WTC11 (cell line): ENCODE results near the gene CELF4. TPM values are rescaled to one million over a fixed set of nuclear protein-coding genes. Genes with fewer than 3 reads are reported as not detected.

Source experiments
- ATAC-seq: fragments of 200-7000 bp; cut with Tn5 transposase; 2 replicates; pipeline ENCODE4 v1.10.0; 2021; ENCODE audit warnings: mild to moderate bottlenecking, moderate library complexity
- CTCF ChIA-PET: fragments of 300-600 bp; sonication (Branson Sonifier 250); formaldehyde crosslinking; loops from one replicate; lab custom pipeline; 2021; ENCODE audit warnings: antibody characterized with exemption; lab: Charles Lee
- POLR2A ChIA-PET: fragments of 350-600 bp; sonication (Branson Sonifier 250); formaldehyde crosslinking; loops from one replicate; lab custom pipeline; 2021; ENCODE audit warnings: antibody characterized with exemption; lab: Charles Lee
- DNase-seq: peaks from one replicate; pipeline ENCODE4 v3.0.0; 2021; ENCODE audit warnings: low spot score
- H3K27ac Mint-ChIP-seq: 2 replicates; pipeline ENCODE4 v1.8.0; 2021; ENCODE audit warnings: mixed read lengths
- H3K27me3 Mint-ChIP-seq: 2 replicates; pipeline ENCODE4 v1.8.0; 2021; ENCODE audit warnings: low read depth, mild to moderate bottlenecking, moderate library complexity, mixed read lengths
- H3K36me3 Mint-ChIP-seq: 2 replicates; pipeline ENCODE4 v1.8.0; 2021; ENCODE audit warnings: mixed read lengths
- H3K4me1 Mint-ChIP-seq: 2 replicates; pipeline ENCODE4 v1.8.0; 2022; ENCODE audit warnings: mixed read lengths
- H3K4me3 Mint-ChIP-seq: 2 replicates; pipeline ENCODE4 v1.8.0; 2021; ENCODE audit warnings: mild to moderate bottlenecking, moderate library complexity, mixed read lengths
- H3K9me3 Mint-ChIP-seq: 2 replicates; pipeline ENCODE4 v1.8.0; 2021; ENCODE audit warnings: mixed read lengths
- CBFB ChIP-seq: sonication (generic); formaldehyde crosslinking; IDR thresholded peaks from 2 replicates; pipeline ENCODE4 v1.8.1; 2022; ENCODE audit warnings: mild to moderate bottlenecking, low read depth, missing genetic modification reagents
- CREB1 ChIP-seq: sonication (generic); formaldehyde crosslinking; IDR thresholded peaks from 2 replicates; pipeline ENCODE4 v1.8.0; 2023; ENCODE audit warnings: mild to moderate bottlenecking, missing genetic modification reagents
- HMGA2 ChIP-seq: fragments of 250-450 bp; sonication (Bioruptor Pico); IDR thresholded peaks from 2 replicates; pipeline ENCODE4 v1.4.0; 2021; ENCODE audit warnings: mild to moderate bottlenecking, moderate library complexity
- NR1H2 ChIP-seq: sonication (generic); formaldehyde crosslinking; IDR thresholded peaks from 2 replicates; pipeline ENCODE4 v1.9.0; 2021; ENCODE audit warnings: mild to moderate bottlenecking, moderate library complexity, missing genetic modification reagents
- NR2C2 ChIP-seq: sonication (generic); formaldehyde crosslinking; IDR thresholded peaks from 2 replicates; pipeline ENCODE4 v1.8.0; 2022; ENCODE audit warnings: mild to moderate bottlenecking, missing genetic modification reagents
- RORB ChIP-seq: fragments of 250-450 bp; sonication (Bioruptor Pico); IDR thresholded peaks from 2 replicates; pipeline ENCODE4 v1.9.0; 2021; ENCODE audit warnings: mild to moderate bottlenecking
- TCF7 ChIP-seq: sonication (generic); formaldehyde crosslinking; IDR thresholded peaks from 2 replicates; pipeline ENCODE4 v1.8.0; 2022; ENCODE audit warnings: mild to moderate bottlenecking, low read depth, missing genetic modification reagents, moderate library complexity
- TEAD1 ChIP-seq: sonication (generic); formaldehyde crosslinking; IDR thresholded peaks from 2 replicates; pipeline ENCODE4 v1.8.0; 2022; ENCODE audit warnings: mild to moderate bottlenecking, missing genetic modification reagents
- ZNF219 ChIP-seq: sonication (generic); formaldehyde crosslinking; IDR thresholded peaks from 2 replicates; pipeline ENCODE4 v1.8.0; 2023; ENCODE audit warnings: missing genetic modification reagents, mild to moderate bottlenecking, borderline replicate concordance
- ZNF263 ChIP-seq: sonication (generic); formaldehyde crosslinking; IDR thresholded peaks from 2 replicates; pipeline ENCODE4 v1.8.1; 2022; ENCODE audit warnings: low read depth, mild to moderate bottlenecking, moderate library complexity, missing genetic modification reagents
- ZNF396 ChIP-seq: fragments of 250-450 bp; sonication (Bioruptor Pico); IDR thresholded peaks from 2 replicates; pipeline ENCODE4 v1.8.0; 2021; ENCODE audit warnings: mild to moderate bottlenecking, moderate library complexity, borderline replicate concordance
- ZNF416 ChIP-seq: fragments of 250-450 bp; sonication (Bioruptor Pico); IDR thresholded peaks from 2 replicates; pipeline ENCODE4 v1.9.0; 2021; ENCODE audit warnings: mild to moderate bottlenecking, inconsistent platforms
- ZNF423 ChIP-seq: fragments of 250-450 bp; sonication (Bioruptor Pico); IDR thresholded peaks from 2 replicates; pipeline ENCODE4 v2.1.2; 2022; ENCODE audit warnings: mild to moderate bottlenecking, moderate library complexity
- total RNA-seq: library from RNA; stranded (reverse); gene quantifications from 3 replicates; pipeline ENCODE4 v1.2.3, GENCODE V29; 2021
- TF ChIP-seq, protein P1 (sequence below): sonication (generic); formaldehyde crosslinking; IDR thresholded peaks from 2 replicates; pipeline ENCODE4 v1.8.0; 2023; ENCODE audit warnings: mild to moderate bottlenecking, missing genetic modification reagents
- TF ChIP-seq, protein P2 (sequence below): sonication (generic); formaldehyde crosslinking; IDR thresholded peaks from 2 replicates; pipeline ENCODE4 v1.8.0; 2022; ENCODE audit warnings: mild to moderate bottlenecking, missing genetic modification reagents

CELF4 gene
- total RNA-seq, 1 experiment from 2014 or later, result 2.9 TPM

DNA sequence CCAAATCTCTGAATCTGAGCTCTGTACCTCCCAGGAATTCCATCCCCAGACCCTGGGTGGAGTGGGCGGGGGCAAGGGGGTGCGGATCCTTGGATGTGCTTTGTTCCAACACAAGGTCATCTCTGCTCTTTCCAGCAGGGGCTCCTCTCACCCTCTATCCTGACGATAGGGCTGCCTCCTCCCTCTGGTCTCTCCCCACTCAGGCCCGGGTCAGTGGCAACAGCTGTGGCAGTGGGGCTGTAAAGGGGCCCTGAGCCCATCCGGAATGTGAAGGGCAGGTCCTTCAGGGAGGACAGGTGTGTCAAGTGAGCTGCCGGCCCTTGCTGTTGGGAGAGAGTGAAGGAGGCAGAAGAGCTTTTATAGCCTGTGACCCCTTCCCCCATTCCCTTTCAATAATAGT lies 167.8 kb downstream of the CELF4 start:
- Mint-ChIP-seq H3K36me3 (no peaks in the 10 kb centered on the region), H3K27ac (no peak overlapping the region), H3K27me3 (peaks cover 45% of the 10 kb centered on the region), H3K4me1 (peaks cover 25% of the 10 kb centered on the region), H3K9me3 (no peaks in the 10 kb centered on the region), H3K4me3 (no peak overlapping the region)
- POLR2A ChIA-PET, result no interaction called here
- DNase-seq (no peak), ATAC-seq (no peak)
- TF ChIP-seq ZNF263 (CRISPR knock-in tag) (no peak), ZNF416 (CRISPR knock-in tag) (no peak), HMGA2 (CRISPR knock-in tag) (no peak), NR2C2 (no peak), CBFB (CRISPR knock-in tag) (no peak), ZNF219 (CRISPR knock-in tag) (no peak), NR1H2 (no peak), ZNF423 (CRISPR knock-in tag) (no peak), RORB (CRISPR knock-in tag) (no peak)
- TF ChIP-seq, protein P1, sequence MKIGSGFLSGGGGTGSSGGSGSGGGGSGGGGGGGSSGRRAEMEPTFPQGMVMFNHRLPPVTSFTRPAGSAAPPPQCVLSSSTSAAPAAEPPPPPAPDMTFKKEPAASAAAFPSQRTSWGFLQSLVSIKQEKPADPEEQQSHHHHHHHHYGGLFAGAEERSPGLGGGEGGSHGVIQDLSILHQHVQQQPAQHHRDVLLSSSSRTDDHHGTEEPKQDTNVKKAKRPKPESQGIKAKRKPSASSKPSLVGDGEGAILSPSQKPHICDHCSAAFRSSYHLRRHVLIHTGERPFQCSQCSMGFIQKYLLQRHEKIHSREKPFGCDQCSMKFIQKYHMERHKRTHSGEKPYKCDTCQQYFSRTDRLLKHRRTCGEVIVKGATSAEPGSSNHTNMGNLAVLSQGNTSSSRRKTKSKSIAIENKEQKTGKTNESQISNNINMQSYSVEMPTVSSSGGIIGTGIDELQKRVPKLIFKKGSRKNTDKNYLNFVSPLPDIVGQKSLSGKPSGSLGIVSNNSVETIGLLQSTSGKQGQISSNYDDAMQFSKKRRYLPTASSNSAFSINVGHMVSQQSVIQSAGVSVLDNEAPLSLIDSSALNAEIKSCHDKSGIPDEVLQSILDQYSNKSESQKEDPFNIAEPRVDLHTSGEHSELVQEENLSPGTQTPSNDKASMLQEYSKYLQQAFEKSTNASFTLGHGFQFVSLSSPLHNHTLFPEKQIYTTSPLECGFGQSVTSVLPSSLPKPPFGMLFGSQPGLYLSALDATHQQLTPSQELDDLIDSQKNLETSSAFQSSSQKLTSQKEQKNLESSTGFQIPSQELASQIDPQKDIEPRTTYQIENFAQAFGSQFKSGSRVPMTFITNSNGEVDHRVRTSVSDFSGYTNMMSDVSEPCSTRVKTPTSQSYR (CRISPR knock-in tag), result no peak
- CTCF ChIA-PET, result interaction anchor here (1.4 kb wide), 1 partner anchor 87 kb away, joined by 5 read pairs; no protein-coding TSS in a partner anchor

DNA sequence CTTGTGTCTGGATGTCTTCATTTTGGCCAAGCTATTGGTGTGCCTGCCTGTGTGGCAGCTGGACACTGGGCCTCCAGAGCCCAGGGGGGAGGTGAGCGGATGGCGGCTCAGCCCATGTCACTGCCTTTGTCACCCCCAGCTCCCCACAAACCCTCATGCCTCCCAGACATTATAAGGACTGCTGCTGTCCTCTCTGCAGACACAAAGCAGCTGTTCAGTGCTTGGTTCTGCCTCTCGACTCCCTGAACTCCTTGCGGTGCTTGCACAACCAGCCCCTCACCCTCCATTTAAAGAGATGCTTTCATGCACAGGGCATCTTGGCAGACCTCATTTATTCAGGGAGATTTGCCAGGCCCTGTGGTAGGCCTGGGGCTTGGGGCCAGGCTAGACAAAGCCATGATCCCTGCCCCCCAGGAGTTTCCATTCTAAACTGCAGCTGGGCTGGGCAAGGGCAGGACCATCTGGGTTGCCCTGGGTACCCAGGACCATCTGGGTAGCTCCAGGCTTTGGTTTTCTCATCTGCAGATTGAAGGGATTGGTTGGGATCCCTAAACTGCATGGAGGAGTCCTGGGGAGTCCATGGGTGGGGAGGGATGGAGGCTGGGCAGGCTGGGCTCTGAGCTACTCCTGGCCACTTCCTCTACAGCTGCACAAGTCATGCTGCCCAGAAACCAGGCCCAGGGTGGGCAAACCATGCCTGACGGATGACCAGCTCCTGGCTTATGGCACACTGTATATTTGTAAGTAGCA lies 168.5 kb downstream of the CELF4 start:
- Mint-ChIP-seq H3K27ac (no peak overlapping the region), H3K27me3 (peaks cover 52% of the 10 kb centered on the region), H3K36me3 (no peaks in the 10 kb centered on the region), H3K4me1 (peaks cover 25% of the 10 kb centered on the region), H3K4me3 (no peak overlapping the region), H3K9me3 (no peaks in the 10 kb centered on the region)
- no peak for DNase-seq
- TF ChIP-seq TCF7 (CRISPR knock-in tag) (no peak), TEAD1 (CRISPR knock-in tag) (no peak), CREB1 (CRISPR knock-in tag) (no peak)
- CTCF ChIA-PET, result interaction anchor here (0.9 to 1.4 kb wide), 2 partner anchors 60 to 88 kb away, joined by 4 to 5 read pairs; no protein-coding TSS in a partner anchor
- no peak for ATAC-seq
- POLR2A ChIA-PET, result no interaction called here

DNA sequence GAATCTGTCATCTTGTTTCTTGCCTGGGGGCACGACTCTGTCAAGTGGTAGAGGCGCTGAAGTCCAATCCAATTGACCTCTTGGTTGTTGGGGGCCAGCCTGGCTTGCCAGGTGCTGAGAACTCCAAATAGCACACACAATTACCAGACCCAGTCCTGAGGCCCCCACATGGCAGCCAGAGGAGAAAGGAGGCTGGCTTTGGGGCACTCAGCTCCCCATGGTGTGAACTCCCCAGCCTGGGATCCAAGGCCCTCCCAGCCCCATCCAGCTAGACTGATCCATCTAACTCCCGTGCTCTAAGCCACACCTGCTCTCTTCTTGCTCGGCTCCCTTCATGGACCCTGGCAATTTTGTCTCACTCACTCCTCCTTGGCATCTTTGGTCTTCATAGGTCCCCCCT lies 170.0 kb downstream of the CELF4 start:
- Mint-ChIP-seq H3K27me3 (peaks cover 65% of the 10 kb centered on the region), H3K4me1 (peaks cover 23% of the 10 kb centered on the region), H3K4me3 (no peak overlapping the region), H3K36me3 (no peaks in the 10 kb centered on the region), H3K9me3 (no peaks in the 10 kb centered on the region), H3K27ac (no peak overlapping the region)
- ATAC-seq (no peak), DNase-seq (no peak)
- CTCF ChIA-PET, result interaction anchor here (0.6 kb wide), 1 partner anchor 36 kb away, joined by 3 read pairs; no protein-coding TSS in a partner anchor
- POLR2A ChIA-PET, result no interaction called here
- TF ChIP-seq CBFB (CRISPR knock-in tag) (no peak), NR1H2 (no peak), CREB1 (CRISPR knock-in tag) (no peak), ZNF396 (CRISPR knock-in tag) (no peak)
- TF ChIP-seq, protein P2, sequence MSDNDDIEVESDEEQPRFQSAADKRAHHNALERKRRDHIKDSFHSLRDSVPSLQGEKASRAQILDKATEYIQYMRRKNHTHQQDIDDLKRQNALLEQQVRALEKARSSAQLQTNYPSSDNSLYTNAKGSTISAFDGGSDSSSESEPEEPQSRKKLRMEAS (CRISPR knock-in tag), result no peak
- TF ChIP-seq, protein P1 (CRISPR knock-in tag), result no peak
- TF ChIP-seq, all 79 proteins: peak for 0
